Tibial nerve (tissue), 4 donors: ENCODE results near the gene RTL1. TPM values are rescaled to one million over a fixed set of nuclear protein-coding genes. Genes with fewer than 3 reads are reported as not detected.

Experiments used
- DNase-seq, 2 donors: peaks; one replicate each; pipeline ENCODE4 v3.0.0-alpha.2; 2019; ENCODE audit warnings: low spot score in 2 of 2
- H3K27ac ChIP-seq, 4 donors: fragments of 200-600 bp; sonication (generic) in 3 of 4; one replicate each; pipeline ENCODE4 v1.5.1; 2017 to 2019; ENCODE audit warnings: mild to moderate bottlenecking in 1 of 4
- H3K27me3 ChIP-seq, 2 donors: fragments of 200-600 bp; sonication (generic) in 1 of 2; one replicate each; pipeline versions ENCODE4 v1.5.1 to v1.6.0; 2017 to 2019
- H3K36me3 ChIP-seq, 3 donors: fragments of 200-600 bp; sonication (generic); one replicate each; pipeline ENCODE4 v1.5.1; 2018 to 2019
- H3K4me1 ChIP-seq, 4 donors: fragments of 200-600 bp; sonication (generic) in 3 of 4; one replicate each; pipeline ENCODE4 v1.5.1; 2017 to 2019
- H3K4me3 ChIP-seq, 4 donors: fragments of 200-600 bp; sonication (generic) in 3 of 4; one replicate each; pipeline ENCODE4 v1.5.1; 2017 to 2019; ENCODE audit warnings: mild to moderate bottlenecking in 1 of 4, moderate library complexity in 1 of 4
- H3K9me3 ChIP-seq, 4 donors: fragments of 200-600 bp; sonication (generic) in 3 of 4; one replicate each; pipeline ENCODE4 v1.5.1; 2017 to 2019
- CTCF ChIP-seq, 5 experiments: fragments of 200-600 bp in 3 of 5; fragments of 450-650 bp in 2 of 5; sonication (generic) in 3 of 5; IDR thresholded peaks; one replicate each; pipeline ENCODE4 v1.5.1; 2016 to 2019; ENCODE audit warnings: antibody characterized with exemption in 5 of 5, mild to moderate bottlenecking in 3 of 5, moderate library complexity in 2 of 5
- EP300 ChIP-seq, 2 donors: sonication (generic); formaldehyde crosslinking; IDR thresholded peaks; one replicate each; pipeline ENCODE4 v1.6.1; 2017; ENCODE audit warnings: antibody characterized with exemption in 2 of 2, mild to moderate bottlenecking in 1 of 2
- POLR2A ChIP-seq, 2 donors: fragments of 450-650 bp; IDR thresholded peaks; one replicate each; pipeline ENCODE4 v1.6.1; 2017; ENCODE audit warnings: antibody characterized with exemption in 2 of 2, mild to moderate bottlenecking in 2 of 2, moderate library complexity in 2 of 2
- WGBS, 2 donors: methylation state at CpG; one replicate each; pipeline ENCODE4 v1.1.5; 2018; 5-methylcytosine and 5-hydroxymethylcytosine counted together
- total RNA-seq, 4 donors: library from RNA; depleted of rRNA; stranded (reverse); fragments of >200 nt; gene quantifications; one replicate each; pipeline ENCODE4 v1.1.0, GENCODE V29; 2016

RTL1 gene
- total RNA-seq, 4 donors from 2014 or later = not detected

DNA sequence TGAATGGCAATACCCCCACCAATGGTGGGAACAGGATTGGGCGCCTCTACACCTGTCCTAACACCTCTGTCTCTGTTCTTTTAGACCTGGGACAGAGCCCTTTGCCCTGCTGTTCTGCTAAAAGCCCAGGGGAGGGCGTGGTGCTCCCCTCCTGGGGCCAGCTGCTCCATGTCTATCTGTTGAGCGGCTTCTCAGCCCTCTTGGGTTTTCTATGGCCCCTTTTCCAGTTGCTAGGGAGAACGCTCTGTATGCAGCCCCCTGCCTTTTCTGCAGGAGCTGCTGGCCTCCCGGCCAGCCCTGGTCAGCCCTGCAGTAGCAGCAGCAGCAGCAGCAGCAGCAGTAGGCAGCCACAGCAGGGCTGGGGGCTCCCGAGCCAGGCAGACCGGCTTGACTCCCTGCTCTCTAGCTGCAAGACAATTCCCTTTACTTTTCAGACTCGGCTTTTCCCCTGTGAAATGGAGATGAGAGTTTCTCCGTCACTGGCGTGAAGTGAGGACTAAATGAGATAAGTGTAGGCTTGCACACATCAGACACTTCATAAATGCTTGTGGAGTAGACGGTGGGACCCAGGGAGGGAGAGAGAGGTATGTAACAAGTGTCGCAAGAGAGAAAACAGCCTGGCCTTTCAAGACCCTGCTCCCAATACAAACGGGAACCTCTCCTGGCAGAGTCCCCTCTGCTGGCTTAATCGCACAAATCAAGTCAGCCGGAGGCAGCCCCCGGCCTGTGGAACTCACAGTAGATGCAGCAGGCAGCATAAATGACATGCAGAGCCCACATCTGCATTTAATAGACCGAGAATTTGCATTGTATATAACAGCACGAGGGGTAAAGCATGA lies 1.0 kb downstream of the RTL1 start:
- WGBS, 2 donors = 70 to 72% methylated on average over 18 of the region's 18 CpGs
- H3K27me3 ChIP-seq = peaks cover 0 to 66% of the 10 kb centered on the region in 2 donors
- DNase-seq = no peak

DNA sequence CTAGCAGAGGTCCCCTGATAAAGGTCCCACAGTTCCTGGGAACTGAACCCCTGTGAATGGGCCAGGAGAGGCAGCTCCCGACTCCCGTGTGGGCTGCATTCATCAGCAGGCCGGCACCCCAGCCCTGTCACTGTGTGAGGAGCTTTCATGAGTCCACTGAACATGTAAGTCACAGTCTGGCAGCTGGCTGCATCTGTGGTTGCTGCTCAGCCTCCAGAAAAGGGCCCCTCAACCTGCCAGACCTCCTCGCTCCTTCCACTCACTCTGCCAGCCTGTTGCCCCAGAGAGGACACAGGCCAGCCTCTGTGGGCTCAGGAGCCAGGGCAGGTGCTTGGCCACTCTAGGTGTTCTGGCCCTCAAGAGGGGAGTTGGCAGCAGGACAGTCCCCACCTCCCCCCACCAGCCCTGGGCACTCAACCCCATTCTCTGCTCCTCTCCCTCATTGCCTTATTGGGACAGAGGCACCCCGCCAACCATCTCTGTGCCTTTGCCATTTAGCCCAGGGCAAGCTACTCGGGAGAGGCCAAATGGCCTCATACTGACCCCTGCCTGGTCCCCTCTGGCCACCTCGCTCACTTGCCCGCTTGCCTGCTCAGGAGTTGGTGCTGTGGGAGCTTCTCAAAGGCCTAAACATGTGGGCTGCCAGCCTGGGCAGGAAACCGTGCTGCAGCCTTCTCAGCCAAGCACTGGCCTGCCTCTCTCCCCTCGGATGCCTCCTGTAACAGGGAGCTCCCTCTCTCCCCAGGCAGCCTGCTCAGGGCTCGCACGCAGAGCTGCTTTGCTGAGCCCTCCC lies 1.9 kb downstream of the RTL1 start:
- TF ChIP-seq EP300 (IDR thresholded peaks at IDR 0.05) (no peak), CTCF (IDR thresholded peaks at IDR 0.05) (no peak), POLR2A (IDR thresholded peaks at IDR 0.05) (no peak)
- peaks cover 0 to 61% of the 10 kb centered on the region in 2 donors for H3K27me3 ChIP-seq
- H3K36me3 ChIP-seq = no peaks in the 10 kb centered on the region
- 85 to 95% methylated on average over 9 to 12 of the region's 12 CpGs for WGBS, 2 donors
- peaks cover 0 to 7% (median 0%) of the 10 kb centered on the region in 4 donors for H3K9me3 ChIP-seq
- no peak overlapping the region for H3K27ac ChIP-seq
- H3K4me3 ChIP-seq = no peak overlapping the region
- H3K4me1 ChIP-seq = peaks cover 0 to 40% (median 12%) of the 10 kb centered on the region in 4 donors
- DNase-seq = no peak

More for the DNA sequence above, 1.0 kb downstream of the RTL1 start:
- H3K4me3 ChIP-seq = no peak overlapping the region
- H3K4me1 ChIP-seq = peaks cover 0 to 40% (median 12%) of the 10 kb centered on the region in 4 donors
- H3K9me3 ChIP-seq = peaks cover 0 to 7% (median 0%) of the 10 kb centered on the region in 4 donors
- peaks cover 0 to 3% (median 0%) of the 10 kb centered on the region in 3 donors for H3K36me3 ChIP-seq
- TF ChIP-seq POLR2A (IDR thresholded peaks at IDR 0.05) (no peak), CTCF (IDR thresholded peaks at IDR 0.05) (no peak), EP300 (IDR thresholded peaks at IDR 0.05) (no peak)
- H3K27ac ChIP-seq = no peak overlapping the region

DNA sequence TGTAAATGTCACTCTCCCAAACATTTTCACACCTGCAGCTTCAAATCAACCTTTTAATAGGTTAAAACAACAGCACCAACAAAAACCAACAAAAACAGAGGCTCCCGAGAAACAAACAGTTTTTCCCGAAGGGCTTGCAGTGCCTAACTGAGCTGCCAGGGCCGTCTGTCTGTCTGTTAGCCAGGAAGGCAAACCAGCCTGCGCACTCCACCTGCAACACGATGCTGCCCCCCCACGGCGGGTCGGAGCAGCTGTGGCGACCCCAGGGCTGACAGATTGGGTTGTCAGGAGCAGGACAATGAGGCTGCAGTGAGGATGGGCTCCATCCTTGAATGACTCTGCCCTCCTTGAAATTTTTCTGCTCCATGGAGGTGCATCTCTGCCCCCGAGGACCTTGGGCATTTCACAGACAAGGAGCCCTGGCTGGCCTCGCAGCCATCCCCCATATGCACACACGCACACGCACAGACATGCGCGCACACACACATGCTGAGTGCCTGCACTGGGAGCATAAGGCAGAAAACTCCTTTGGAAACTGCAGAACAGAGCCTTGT lies 2.6 kb downstream of the RTL1 start:
- peaks cover 0 to 40% (median 12%) of the 10 kb centered on the region in 4 donors for H3K4me1 ChIP-seq
- no peaks in the 10 kb centered on the region for H3K36me3 ChIP-seq
- H3K27ac ChIP-seq = no peak overlapping the region
- DNase-seq = no peak
- H3K9me3 ChIP-seq = peaks cover 0 to 7% (median 0%) of the 10 kb centered on the region in 4 donors
- TF ChIP-seq POLR2A (IDR thresholded peaks at IDR 0.05) (no peak), CTCF (IDR thresholded peaks at IDR 0.05) (no peak), EP300 (IDR thresholded peaks at IDR 0.05) (no peak)
- peaks cover 0 to 61% of the 10 kb centered on the region in 2 donors for H3K27me3 ChIP-seq
- no peak overlapping the region for H3K4me3 ChIP-seq
- 56 to 66% methylated on average over 8 to 15 of the region's 15 CpGs for WGBS, 2 donors

DNA sequence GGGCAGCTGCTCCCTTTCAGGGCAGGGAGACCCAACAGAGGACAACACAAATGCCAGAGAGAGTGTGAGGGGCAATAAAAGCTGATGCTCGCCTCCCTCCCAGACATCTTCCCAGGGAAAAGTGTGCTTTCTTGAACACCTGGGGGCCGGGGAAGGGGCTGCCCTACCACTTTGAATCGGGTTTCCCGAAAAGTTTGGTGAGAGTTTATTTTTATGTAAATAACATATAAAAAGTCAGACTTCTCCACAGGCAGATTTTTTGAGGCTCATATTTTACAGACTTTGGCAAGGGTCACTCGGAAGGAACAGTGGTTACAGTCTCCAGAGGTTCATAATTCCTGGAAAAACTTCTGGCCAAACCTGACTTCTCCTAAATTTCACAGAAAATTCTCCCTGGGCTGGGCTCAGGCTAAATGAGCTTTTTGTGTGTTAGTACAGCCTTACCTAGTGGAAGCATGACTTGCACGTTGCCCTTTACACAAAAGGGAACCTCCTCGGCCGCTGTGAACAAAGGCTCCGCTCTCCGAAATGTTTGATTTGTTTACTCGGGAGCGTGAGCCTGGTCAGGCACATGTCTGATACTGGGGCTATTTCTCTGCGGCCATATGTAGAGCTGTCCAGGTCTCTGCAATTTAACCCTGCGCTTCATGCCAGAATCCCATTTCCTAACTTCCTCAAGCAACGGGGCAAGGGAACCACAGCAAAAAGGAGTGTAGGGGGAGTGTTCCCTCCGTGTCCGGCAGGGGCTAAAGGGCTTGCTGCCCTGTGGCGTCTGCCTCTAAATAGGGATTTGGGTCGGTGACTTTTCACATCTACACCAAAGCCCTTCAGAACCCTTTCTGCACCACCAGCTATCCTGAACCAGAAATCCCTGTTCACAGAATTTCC lies 3.4 kb downstream of the RTL1 start:
- Histone ChIP-seq H3K27me3 (peaks cover 0 to 58% of the 10 kb centered on the region in 2 donors), H3K36me3 (no peaks in the 10 kb centered on the region), H3K4me3 (no peak overlapping the region), H3K9me3 (peaks cover 0 to 7% (median 0%) of the 10 kb centered on the region in 4 donors), H3K4me1 (peaks cover 0 to 40% (median 12%) of the 10 kb centered on the region in 4 donors), H3K27ac (peak overlapping the region in 1 of 4 donors; percentile 43)
- DNase-seq = peak in 1 of 2 donors; percentile 14
- TF ChIP-seq POLR2A (IDR thresholded peaks at IDR 0.05) (no peak), CTCF (IDR thresholded peaks at IDR 0.05) (peak in 1 of 5 experiments; percentile 14)
- WGBS, 2 donors = 20% methylated on average over 18 to 19 of the region's 19 CpGs
